ENCODE data around the gene ZIC1.
A peak's percentile ranks its signal among the peaks of the same experiment; 100 is the strongest.

Gene ZIC1

GRCh38 chr3:147380977-147381376 is 28.2 kb upstream of the ZIC1 start:
- DNase-seq: no peak

DNA sequence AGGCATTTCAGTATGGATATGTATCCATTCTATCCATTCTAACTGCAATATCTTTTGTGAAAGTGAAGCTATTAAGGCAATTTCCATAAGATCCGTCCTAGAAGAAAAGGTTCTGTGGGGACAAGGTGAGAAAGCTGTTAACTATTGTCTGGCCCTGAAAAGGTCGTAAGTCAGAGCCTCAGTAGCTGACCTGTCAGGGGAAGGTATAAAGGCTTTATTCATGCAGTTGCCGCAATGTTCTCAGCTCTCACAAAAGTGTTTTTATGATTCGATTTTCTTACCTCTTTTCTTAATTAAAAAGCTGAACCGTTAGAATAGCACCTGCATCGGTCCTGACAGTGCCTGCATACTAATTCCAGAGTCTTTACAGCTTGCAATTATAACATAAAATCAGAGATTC is 27.6 kb upstream of the ZIC1 start:
- DNase-seq: no peak

GRCh38 chr3:147383617-147384016 is 25.5 kb upstream of the ZIC1 start:
- DNase-seq: no peak

DNA sequence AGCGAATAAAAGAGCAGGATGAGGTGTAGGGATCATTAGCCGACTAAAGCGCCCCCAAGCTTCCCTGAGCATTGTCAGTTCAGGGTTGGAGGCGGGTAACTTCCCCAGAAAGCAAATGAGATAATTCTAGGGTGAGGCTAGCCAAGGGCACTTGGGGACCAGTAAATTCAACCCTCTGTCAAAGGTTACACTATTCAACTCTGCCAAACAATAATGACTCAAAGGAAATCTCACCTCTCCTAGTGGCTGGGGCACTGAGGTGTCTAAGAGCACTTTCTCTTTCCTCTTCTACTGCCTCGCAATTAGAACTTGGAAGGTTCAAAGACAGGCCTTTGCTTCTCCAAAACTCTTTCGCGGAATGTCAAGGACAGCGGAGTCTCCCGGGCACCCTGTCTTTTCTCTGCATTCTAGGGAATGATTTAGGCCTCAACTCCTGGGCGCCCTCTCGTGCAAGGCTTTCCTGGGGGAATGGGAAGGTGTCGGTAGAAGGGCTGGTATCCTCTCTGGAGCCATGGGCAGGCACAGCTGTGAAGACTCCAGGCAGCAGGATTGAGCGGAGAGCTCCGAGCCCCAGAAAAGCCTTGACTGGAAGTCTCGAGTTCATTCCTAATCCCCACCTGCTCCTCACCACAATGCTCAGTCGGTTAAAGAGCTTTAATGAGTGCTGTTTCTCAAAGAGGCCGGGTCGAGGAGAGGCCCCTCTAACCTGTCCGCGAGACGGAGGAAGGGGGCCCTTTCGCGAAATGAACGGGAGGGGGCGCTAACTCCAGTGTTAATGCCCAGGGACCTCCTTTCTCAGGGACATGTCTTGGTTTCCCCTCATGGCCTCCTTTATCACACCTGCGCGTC is 24.7 kb upstream of the ZIC1 start:
- no peak for DNase-seq

- no peak for DNase-seq
These were observed 23.8 kb upstream of the ZIC1 start for GRCh38 chr3:147385059-147386012.

- DNase-seq: no peak
These were observed 21.8 kb upstream of the ZIC1 start for GRCh38 chr3:147387291-147387884.

DNA sequence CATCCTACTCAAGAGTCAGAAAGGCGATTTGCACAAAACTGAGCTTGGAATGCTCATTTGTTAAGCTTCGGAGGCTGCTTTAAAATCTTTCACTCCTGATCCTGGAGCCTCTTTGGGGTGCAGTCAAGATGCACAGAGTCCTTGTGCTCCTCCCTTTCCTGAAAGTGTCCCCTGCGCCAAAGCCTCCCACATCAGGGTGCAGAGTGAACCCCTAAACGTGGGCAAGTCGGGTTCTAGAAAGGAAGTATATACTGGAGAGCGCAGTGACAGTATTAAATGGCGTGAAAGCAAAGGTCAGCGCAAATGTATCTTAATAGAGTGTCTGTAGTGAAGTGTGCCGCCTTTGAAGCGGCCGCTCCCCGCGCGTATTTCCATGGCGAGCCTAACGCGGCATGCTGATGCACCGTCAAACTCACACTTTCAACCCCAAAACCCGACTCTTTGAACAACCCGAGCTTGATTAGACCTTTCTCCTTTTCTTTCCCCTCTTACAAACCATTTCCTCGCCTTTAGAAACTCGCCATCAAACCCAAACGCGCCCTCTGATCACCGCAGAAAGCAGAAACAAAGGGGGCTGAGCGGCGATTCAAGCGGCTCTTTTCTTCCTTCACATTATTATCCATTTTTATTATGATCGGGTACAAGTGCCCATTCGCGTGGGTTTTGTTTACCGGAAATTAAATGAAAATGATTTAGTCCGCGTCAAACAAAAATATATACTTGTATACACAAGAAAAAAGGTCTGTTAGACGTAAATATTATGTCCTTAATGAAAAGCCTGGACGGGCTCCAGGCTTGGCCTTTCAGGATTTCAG is 21.1 kb upstream of the ZIC1 start:
- no peak for DNase-seq

DNA sequence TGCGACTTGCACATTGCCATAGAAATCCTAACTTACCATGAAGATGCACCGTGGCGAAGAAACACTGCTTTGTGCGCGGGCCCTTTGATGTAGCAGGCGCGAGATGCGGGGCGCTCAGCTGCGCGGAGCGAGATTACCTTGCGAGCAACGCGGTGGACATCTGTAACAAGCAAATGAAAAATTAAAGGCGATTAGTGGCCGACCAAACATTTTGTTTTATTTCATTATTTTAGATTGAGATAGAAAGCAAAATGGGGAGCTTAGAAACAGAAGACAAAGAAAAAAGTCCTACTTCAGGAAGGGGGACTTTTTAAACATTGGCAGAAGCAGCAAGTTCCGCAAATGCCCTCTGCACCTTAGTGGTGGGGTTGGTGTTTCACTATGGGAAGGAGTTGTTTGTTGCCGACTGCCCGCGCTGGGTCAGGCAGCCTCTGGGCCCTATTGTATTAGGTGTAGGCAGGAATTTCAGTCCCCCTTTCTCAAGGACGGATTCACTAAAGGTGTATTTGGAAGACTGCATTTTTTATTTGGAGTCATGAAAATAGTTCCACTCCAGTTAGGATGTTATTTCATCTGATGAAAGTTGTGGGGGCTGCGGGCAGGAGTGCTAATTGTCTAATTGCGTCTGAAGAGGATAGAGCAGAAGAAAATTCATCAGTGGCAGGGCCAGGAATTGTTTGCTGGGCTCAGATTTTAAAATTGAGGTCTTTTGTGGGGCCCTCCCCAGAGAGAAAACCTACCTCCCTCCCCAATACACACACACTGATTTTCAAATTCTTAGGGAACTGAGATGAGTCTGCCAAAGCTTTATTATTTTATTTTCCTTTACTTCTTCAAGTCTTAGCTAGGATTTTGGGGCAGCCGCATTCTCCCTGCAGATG is 20.2 kb upstream of the ZIC1 start:
- no peak for DNase-seq

GRCh38 chr3:147389717-147390116 is 19.4 kb upstream of the ZIC1 start:
- no peak for DNase-seq

- no peak for DNase-seq
These were observed 18.3 kb upstream of the ZIC1 start for GRCh38 chr3:147390589-147391569.

- peak; percentile 83 for DNase-seq
These were observed 17.2 kb upstream of the ZIC1 start for GRCh38 chr3:147391781-147392624.

- no peak for DNase-seq
These were observed 16.6 kb upstream of the ZIC1 start for GRCh38 chr3:147392625-147392946.

GRCh38 chr3:147393261-147393942 is 15.8 kb upstream of the ZIC1 start:
- DNase-seq: no peak

GRCh38 chr3:147393943-147394883 is 15.0 kb upstream of the ZIC1 start:
- DNase-seq: no peak

- no peak for DNase-seq
These were observed 14.3 kb upstream of the ZIC1 start for GRCh38 chr3:147394884-147395225.

DNA sequence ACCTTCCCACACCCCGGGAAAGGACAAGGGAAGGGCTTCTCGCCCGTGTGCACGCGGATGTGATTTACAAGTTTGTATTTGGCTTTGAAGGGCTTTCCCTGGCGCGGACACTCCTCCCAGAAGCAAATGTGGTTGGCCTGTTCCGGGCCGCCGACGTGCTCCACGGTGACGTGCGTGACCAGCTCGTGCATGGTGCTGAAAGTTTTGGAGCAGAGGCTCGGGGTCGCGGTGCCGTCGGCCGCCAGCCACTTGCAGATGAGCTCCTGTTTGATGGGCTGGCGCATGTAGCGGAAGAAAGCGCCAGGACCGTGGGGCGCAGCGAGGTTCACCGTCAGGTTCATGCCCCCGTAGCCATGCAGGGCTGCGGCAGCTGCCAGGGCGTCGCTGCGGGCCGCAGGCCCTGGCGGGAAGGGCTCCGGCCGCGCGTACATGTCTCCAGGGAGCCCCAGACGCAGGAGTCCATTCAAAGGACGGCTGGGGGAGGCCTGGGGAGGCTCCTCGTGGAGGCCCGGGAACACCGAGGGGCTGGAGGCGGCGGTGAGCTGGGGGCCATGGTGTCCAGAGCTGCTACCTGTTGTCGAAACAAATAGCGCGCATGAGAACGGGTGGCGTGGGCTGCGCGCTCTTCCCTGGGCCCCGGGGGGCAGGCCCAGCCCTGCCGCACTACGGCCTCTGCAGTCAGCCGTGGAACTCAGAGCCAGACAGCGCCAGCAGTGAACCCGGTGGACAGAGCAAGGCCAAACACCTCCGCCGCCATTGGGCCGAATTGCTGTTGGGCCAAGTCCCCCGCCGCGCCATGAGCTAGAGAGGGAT is 13.1 kb upstream of the ZIC1 start:
- DNase-seq: no peak

DNA sequence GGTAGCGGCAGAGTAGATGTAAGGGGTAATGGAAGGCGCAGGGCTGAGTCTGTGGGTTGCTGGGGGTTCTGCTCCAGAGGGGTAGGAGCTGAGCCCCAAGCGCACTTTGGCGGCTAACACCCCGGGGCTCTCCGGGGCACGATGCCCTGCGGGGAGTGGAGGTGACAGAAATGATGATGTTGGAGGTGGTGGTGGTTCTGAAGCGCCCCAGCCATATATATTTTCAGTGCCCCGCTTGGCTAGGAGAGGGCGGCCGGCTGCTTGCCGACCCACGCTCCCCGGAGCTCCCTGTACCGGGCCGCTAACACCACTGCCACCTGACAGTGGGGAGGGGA is 12.5 kb upstream of the ZIC1 start:
- no peak for DNase-seq

All from femur (tissue), 1 donor.